Measurements from ENCODE around the gene ARID1B.

The ARID1B gene

GRCh38 chr6:157227202-157228166, 450.3 kb downstream of the ARID1B start:
- no peak for DNase-seq (ENCODE audit: low spot score)

DNA sequence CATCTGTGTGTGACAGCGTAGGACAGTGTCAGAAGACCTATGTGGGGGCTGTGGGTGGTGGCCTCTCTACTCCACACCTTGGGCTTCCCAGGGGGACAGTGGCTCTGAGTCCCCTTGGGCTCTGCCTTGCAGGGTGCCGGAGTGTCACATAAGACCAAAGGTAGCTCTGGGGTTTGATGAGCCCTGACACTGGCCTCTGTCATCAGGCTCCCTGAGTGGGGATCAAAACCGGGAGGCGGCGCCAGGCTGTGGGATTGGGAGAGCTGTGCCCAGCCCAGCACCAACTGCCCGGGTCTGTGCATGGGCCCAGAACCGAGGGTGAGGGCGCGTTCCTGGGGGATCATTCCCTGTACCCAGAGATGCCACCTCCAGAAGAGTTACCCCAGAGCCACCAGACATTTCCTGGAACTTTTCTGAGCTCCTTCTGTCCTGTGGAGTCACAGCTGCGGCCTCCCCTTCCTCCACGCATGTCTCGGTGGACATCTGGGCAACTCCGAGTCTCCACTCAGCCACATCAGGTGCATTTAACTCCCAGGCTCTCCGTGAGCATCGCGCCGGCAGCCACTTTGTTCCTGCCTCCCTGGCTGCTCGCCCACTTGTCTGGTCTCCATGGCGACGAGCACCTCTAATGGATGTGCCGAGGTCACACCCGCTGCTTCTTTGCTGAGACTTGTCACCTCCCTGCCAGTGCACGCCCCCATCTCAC, 451.4 kb downstream of the ARID1B start:
- DNase-seq (ENCODE audit: low spot score) = no peak

- no peak for DNase-seq (ENCODE audit: low spot score)
These were observed 452.0 kb downstream of the ARID1B start for GRCh38 chr6:157229132-157229618.

DNA sequence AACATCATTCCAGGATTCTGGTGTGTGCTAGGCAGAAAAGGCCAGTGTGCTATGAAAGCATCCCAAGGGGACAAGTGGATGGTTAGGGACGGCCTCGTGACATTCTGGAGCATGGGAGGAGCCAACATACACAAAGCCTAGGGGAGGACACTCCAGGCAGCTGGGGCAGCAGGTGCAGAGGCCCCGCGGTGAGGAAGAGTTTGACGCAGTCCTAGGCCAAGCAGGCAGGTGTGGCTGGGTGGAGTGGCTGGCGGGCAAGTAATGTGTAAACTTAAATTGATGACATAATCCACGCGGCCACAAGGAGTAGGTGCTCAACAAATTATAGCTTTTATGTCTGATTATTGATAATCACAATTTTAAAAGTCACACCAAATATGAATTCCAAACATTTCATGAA, 452.5 kb downstream of the ARID1B start:
- DNase-seq (ENCODE audit: low spot score) = no peak

GRCh38 chr6:157230910-157231309, 453.7 kb downstream of the ARID1B start:
- no peak for DNase-seq (ENCODE audit: low spot score)

DNA sequence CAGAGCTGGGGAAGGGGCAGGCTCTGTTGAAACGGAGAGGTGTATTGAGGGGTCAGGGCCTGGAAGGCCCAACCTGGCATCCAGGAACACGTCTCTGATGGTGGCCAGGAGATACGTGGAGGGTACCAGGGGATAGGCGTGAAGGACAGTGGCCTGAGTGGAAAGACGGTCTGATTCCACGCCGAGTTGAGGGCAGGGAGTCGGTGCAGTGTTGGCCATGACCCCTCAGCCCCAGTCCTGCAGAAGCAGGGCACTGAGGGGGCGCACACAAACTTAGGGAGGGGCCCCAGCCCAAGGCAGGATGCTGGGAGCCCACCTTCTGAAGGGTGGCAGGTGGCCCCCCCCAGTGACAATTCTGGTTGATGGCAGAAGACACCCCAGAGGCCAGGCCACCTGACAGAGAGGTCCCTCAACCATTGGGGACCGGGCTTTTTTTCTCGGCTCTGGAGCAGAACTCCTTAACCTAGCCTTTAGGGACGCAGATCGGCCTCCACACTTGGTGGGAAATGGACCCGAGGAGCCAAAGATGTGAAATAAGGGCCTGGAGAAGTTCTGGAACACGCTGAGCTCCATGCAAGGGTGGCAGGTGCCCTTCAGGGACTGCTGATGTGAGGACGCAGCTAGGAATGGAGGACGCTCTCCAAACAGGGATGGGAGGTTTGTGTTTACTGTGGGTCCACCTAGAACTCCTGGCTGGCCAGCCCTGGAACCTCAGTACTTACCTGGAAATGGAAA, 455.1 kb downstream of the ARID1B start:
- DNase-seq (ENCODE audit: low spot score) = no peak

DNA sequence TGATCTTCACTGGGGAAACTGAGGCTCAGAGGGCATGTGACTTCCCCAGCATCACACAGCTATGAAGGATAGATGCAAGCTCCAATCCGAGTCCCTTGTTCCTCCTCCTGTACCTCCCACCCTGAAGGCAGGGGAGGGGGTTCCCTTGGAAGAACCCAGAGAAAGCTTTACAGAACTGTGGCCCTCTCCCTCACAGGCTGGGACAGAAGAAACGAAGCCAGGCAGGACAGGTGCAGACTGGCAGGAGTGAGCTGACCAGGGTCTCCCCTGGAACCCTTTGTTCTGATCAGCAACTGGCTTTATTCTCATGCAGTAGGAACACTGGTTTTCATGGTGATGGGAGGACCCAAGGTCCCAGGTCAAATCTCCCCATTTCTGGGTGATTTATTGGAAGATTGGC, 456.0 kb downstream of the ARID1B start:
- no peak for DNase-seq (ENCODE audit: low spot score)

DNA sequence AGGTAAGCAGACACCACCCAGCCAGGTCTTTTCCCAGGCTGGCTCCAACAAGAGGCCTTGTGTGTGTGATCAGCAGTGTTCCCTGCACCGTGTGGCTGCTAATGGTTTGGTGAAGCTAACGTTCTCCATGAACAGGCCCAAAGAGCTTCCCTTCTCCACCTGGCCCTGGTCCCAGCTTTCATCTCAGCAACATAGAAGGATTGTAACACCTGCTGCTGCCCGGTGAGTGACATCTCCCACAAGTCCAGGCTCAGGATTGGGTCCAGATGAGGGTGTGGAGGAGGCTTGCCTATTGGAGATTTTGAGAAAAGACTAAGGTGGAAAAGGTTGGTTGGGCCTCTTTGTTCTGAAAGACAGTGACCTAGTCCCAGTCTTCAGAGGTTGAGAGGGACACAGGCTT, 456.5 kb downstream of the ARID1B start:
- DNase-seq (ENCODE audit: low spot score) = no peak

DNA sequence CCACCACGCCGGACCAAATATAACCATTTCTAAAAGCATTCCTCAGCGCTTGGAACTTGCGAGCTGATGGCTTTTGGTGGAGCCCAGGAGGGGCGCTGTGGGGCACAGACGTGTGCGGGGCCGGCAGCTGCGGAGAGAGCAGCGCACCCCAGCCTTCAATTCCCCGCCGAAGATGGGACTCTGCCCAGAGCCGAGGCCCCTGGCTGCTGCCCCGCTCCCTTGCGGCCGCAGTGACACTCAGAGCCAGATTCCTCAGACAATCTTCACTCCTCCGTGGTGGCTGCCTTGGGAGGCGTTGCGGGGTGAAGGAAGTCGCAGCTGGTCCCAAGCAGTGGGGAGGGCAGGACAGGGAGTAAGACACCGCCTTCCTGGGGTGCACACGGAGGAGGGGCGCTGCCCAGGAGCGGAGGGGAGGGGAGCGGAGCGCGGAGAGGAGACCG, 458.4 kb downstream of the ARID1B start:
- DNase-seq (ENCODE audit: low spot score) = peak; percentile 77

GRCh38 chr6:157236040-157236725, 459.0 kb downstream of the ARID1B start:
- DNase-seq (ENCODE audit: low spot score) = no peak

DNA sequence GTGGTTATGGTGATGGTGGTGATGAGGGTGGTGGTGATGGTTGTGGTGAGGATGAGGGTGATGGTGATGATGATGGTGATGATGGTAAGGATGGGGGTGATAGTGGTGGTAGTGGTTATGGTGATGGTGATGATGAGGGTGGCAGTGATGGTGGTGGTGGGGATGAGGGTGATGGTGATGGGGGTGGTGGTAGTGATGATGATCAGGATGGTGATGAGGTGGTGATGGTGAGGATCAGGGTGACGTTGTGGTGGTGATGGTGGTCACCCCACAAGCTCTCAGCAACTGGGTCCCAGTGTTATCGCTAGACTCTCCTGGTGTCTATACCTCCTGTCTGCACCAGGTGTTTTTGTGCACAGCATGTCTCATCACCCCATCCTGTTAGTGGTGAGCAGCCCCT, 461.2 kb downstream of the ARID1B start:
- DNase-seq (ENCODE audit: low spot score) = no peak

DNA sequence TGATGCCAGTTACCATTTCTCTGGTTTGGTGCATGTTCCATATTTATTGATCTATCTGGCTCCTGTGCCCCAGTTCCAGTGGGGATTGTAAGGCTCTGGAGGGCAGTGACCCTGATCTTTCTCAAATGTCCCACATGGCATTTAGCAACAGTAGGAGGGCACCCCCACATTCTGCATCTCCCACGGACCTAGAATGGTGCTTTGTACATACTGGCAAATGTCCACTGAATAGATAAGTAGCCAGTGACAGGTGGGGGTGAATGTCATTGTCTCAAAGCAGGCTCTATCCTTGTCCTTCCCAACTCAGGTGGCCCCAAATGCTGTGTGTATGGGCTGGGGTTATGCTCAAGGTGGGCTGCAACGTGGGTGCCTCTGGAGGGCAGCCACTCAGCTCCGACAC, 462.0 kb downstream of the ARID1B start:
- no peak for DNase-seq (ENCODE audit: low spot score)

- DNase-seq (ENCODE audit: low spot score) = no peak
These were observed 462.5 kb downstream of the ARID1B start for GRCh38 chr6:157239671-157240058.

DNA sequence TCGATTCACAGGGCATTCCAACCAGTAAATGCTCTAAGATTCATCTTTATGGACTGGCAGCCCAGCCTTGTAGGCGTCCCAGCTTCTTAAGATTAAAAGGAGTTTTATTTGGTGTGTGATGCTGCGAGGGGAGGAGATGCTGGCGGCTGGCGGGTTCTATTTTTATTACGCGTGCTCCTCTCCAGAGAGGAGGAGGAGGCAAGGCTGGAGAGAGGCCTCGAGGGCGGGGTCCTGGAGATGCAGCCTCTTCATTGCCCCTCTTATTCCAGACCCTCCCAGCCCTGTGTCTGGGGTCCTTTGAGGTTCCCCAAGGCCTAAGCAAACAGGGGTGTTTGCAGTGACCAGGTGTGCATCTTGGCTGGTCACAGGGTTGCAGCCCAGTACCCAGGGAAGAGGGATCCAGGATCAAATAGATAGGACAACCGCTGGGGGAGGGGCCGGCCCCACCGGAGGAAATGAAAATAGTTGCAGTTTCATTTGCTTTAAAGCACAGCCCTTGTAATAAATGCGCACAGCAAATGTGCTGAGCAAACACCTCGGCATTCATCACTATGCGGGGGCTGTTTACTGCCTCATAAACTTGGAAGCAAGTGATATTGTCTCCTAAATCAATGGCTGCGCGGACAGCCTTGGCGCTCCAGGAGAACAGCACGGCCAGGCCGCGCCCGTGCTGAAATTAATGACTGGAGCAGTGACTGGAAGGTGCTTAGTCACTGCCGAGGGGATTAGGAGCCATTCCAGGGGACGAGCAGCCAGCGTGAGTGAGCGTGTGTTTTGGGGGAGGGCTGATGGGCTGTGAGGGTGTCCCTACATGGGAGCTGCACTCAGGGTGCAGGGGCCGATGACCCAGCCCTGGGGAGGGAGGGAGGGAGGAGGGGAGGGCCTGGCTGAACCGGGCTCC, 463.1 kb downstream of the ARID1B start:
- no peak for DNase-seq (ENCODE audit: low spot score)

DNA sequence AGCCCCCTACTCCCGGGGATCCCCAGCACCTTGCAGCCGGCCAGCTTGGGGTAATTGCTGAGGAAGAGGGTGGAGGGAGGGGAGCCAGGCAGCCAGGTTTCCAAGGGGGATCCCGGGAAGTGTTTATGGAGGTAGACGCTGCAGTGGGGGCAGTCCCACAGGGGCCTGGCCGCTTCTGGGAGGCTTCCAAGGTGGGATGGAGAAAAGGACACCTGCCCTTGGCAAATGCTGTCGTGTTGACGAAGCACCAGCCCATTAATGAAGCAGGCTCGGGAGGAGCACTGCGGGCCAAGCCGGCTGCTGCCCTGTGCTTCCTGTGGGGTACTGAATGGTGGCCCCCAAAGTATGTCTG, 463.8 kb downstream of the ARID1B start:
- no peak for DNase-seq (ENCODE audit: low spot score)

- DNase-seq (ENCODE audit: low spot score) = no peak
These were observed 465.6 kb downstream of the ARID1B start for GRCh38 chr6:157242791-157243190.

- peak; percentile 74 for DNase-seq (ENCODE audit: low spot score)
These were observed 467.0 kb downstream of the ARID1B start for GRCh38 chr6:157244175-157244574.

DNA sequence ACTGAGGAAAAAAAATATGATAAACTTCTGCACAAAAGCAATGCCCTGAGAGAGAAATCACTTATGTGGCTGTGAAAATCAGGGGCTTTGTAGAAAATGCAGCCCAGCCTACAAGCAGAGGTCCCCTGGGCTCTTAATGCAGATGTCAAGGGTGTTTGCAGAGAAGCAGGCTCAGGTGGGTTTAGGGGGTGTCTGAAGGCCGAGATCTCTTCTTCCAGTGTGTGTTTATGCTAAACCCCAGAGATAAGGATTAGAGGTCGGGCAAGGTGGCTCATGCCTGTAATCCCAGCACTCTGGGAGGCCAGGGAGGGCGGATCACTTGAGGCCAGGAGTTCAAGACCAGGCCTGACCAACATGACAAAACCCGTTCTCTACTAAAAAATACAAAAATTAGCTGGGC, 467.6 kb downstream of the ARID1B start:
- DNase-seq (ENCODE audit: low spot score) = no peak

GRCh38 chr6:157245436-157245835, 468.3 kb downstream of the ARID1B start:
- no peak for DNase-seq (ENCODE audit: low spot score)

DNA sequence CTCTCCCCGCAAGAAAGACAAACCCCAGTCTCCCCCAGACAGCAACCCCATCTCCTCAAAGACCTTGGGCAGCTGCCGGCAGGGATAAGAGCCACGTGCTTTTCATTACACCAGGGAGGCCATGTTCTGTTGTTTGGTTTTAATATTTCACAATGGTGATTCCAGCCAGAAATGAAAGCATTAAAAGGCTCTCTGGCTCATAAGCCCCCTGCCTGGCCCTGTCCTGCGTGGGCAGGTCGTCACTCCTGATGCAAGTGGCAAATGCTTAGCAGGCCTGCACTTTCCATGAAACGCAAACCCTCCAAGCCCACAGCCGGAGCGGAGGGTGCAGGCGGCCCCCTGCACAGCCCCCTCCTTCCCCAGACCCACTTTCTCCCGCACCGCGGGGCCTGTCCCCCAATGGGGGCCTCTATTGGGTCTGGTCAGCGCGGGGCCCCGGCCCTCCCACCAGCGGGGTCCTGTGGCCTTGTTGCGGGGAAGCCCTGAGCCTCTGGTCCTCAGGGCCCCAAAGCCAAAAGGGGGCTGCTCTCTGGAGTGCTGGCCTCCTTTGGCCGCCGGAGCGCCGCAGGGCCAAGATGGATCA, 469.0 kb downstream of the ARID1B start:
- no peak for DNase-seq (ENCODE audit: low spot score)
